H1 (cell line): ENCODE results near the gene SEPTIN5. TPM values are rescaled to one million over a fixed set of nuclear protein-coding genes. Genes with fewer than 3 reads are reported as not detected.

Experiments
- CTCF ChIA-PET: fragments of 300-600 bp; sonication (Branson Sonifier 250); formaldehyde crosslinking; loops from one replicate; lab custom pipeline; 2021; ENCODE audit not compliant: partially characterized antibody; lab: Charles Lee
- POLR2A ChIA-PET: fragments of 300-600 bp; sonication (Branson Sonifier 250); formaldehyde crosslinking; loops from one replicate; lab custom pipeline; 2021; ENCODE audit warnings: inconsistent platforms; ENCODE audit not compliant: partially characterized antibody; lab: Charles Lee
- DNase-seq, 2 experiments: peaks; one replicate each; pipeline versions ENCODE4 v3.0.0 to v3.0.0-alpha.2; 2010 to 2022; ENCODE audit warnings: low spot score in 2 of 2, low read depth in 1 of 2, mixed read lengths in 1 of 2
- FAIRE-seq: peaks from 2 replicates; lab custom pipeline; 2011; peaks lifted over from hg19 to GRCh38; lab: Jason Lieb, UNC
- H2AFZ ChIP-seq: 2 replicates; pipeline ENCODE4 v1.8.1; 2012; ENCODE audit warnings: low read length, inconsistent platforms
- H2AK5ac ChIP-seq: 2 replicates; pipeline ENCODE4 v1.6.1; 2013; ENCODE audit warnings: low read depth, low read length
- H2BK120ac ChIP-seq: replicated peaks from 2 replicates; pipeline ENCODE3; 2013; ENCODE audit warnings: low read depth, low read length, inconsistent platforms
- H2BK12ac ChIP-seq: 2 replicates; pipeline ENCODE4 v1.6.1; 2013; ENCODE audit warnings: low read depth, low read length
- H2BK15ac ChIP-seq: 2 replicates; pipeline ENCODE4 v1.6.1; 2013; ENCODE audit warnings: low read length
- H2BK20ac ChIP-seq: 2 replicates; pipeline ENCODE4 v1.6.1; 2013; ENCODE audit warnings: low read length
- H2BK5ac ChIP-seq: 2 replicates; pipeline ENCODE4 v1.6.1; 2013; ENCODE audit warnings: low read depth, low read length
- H3K14ac ChIP-seq: 2 replicates; pipeline ENCODE4 v1.6.1; 2013; ENCODE audit warnings: inconsistent platforms; ENCODE audit not compliant: insufficient read length
- H3K18ac ChIP-seq: 2 replicates; pipeline ENCODE4 v1.6.1; 2013; ENCODE audit warnings: low read length; ENCODE audit errors: extremely low read depth
- H3K23ac ChIP-seq: 2 replicates; pipeline ENCODE4 v1.6.1; 2013; ENCODE audit warnings: inconsistent platforms; ENCODE audit not compliant: insufficient read length
- H3K23me2 ChIP-seq: 2 replicates; pipeline ENCODE4 v1.6.1; 2013; ENCODE audit warnings: low read depth, low read length
- H3K27ac ChIP-seq: 2 replicates; pipeline ENCODE4 v1.6.1; 2011; ENCODE audit warnings: low read depth, low read length, inconsistent platforms
- H3K27me3 ChIP-seq, 4 experiments: replicated peaks in 1 of 4; 1 replicate in 1 of 4; 2 replicates in 3 of 4; pipeline versions ENCODE4 v1.6.1 to v1.8.1; 2011 to 2013; ENCODE audit warnings: low read length in 3 of 4, mild to moderate bottlenecking in 3 of 4, inconsistent platforms in 2 of 4, mixed read lengths in 2 of 4, moderate library complexity in 1 of 4; ENCODE audit not compliant: control insufficient read depth in 3 of 4, insufficient read depth in 3 of 4; ENCODE audit errors: extremely low read depth in 1 of 4
- H3K36me3 ChIP-seq, 4 experiments: 2 replicates each; pipeline versions ENCODE4 v1.6.1 to v1.8.1; 2011 to 2013; ENCODE audit warnings: mild to moderate bottlenecking in 4 of 4, low read length in 3 of 4, moderate library complexity in 2 of 4, control low read depth in 1 of 4, inconsistent platforms in 1 of 4; ENCODE audit not compliant: insufficient read depth in 4 of 4, control insufficient read depth in 2 of 4
- H3K4ac ChIP-seq: replicated peaks from 2 replicates; pipeline ENCODE3; 2013; ENCODE audit warnings: low read length, low read depth, mixed read lengths, inconsistent platforms; ENCODE audit not compliant: insufficient read length
- H3K4me1 ChIP-seq, 4 experiments: replicated peaks in 1 of 4; 1 replicate in 1 of 4; 2 replicates in 3 of 4; pipeline versions ENCODE4 v1.6.1 to v1.8.1; 2011 to 2013; ENCODE audit warnings: low read length in 3 of 4, inconsistent platforms in 2 of 4, mixed read lengths in 1 of 4; ENCODE audit not compliant: insufficient read depth in 4 of 4, control insufficient read depth in 3 of 4
- H3K4me2 ChIP-seq, 2 experiments: 2 replicates each; pipeline versions ENCODE4 v1.6.1 to v1.8.1; 2011 to 2013; ENCODE audit warnings: low read depth in 2 of 2, low read length in 2 of 2, control low read depth in 1 of 2, inconsistent platforms in 1 of 2, mild to moderate bottlenecking in 1 of 2; ENCODE audit not compliant: insufficient read depth in 1 of 2
- H3K4me3 ChIP-seq, 4 experiments: fragments of 200-600, 300-600 bp in 1 of 4; sonication (generic), shearing (Covaris generic), sonication (Bioruptor Twin) in 1 of 4; 2 replicates each; pipeline versions ENCODE4 v1.5.1 to v1.8.1; 2011 to 2016; ENCODE audit warnings: low read length in 4 of 4, low read depth in 3 of 4, control low read depth in 2 of 4, inconsistent platforms in 2 of 4, mild to moderate bottlenecking in 2 of 4, mixed read lengths in 1 of 4, moderate library complexity in 1 of 4; ENCODE audit not compliant: insufficient read depth in 2 of 4; ENCODE audit errors: extremely low read depth in 1 of 4
- H3K56ac ChIP-seq: replicated peaks from 2 replicates; pipeline ENCODE3; 2013; ENCODE audit warnings: low read depth, mild to moderate bottlenecking, mixed read lengths, low read length, inconsistent platforms; ENCODE audit not compliant: insufficient read length
- H3K79me1 ChIP-seq: 2 replicates; pipeline ENCODE4 v1.6.1; 2013; ENCODE audit warnings: low read depth, low read length, control low read depth
- H3K79me2 ChIP-seq, 2 experiments: 2 replicates each; pipeline versions ENCODE4 v1.6.1 to v1.8.1; 2012 to 2013; ENCODE audit warnings: low read length in 2 of 2, mild to moderate bottlenecking in 2 of 2, inconsistent platforms in 1 of 2; ENCODE audit not compliant: insufficient read depth in 2 of 2, control insufficient read depth in 1 of 2
- H3K9ac ChIP-seq, 4 experiments: replicated peaks in 1 of 4; 1 replicate in 1 of 4; 2 replicates in 3 of 4; pipeline versions ENCODE4 v1.6.1 to v1.8.1; 2011 to 2013; ENCODE audit warnings: low read depth in 3 of 4, low read length in 3 of 4, control low read depth in 2 of 4, mild to moderate bottlenecking in 2 of 4, moderate library complexity in 2 of 4, inconsistent platforms in 1 of 4; ENCODE audit errors: extremely low read depth in 1 of 4
- H3K9me3 ChIP-seq, 2 experiments: 2 replicates each; pipeline versions ENCODE4 v1.6.1 to v1.8.1; 2012 to 2013; ENCODE audit warnings: mild to moderate bottlenecking in 2 of 2, moderate library complexity in 2 of 2, control low read depth in 1 of 2, inconsistent platforms in 1 of 2, low read depth in 1 of 2, low read length in 1 of 2, mixed read lengths in 1 of 2; ENCODE audit not compliant: insufficient read depth in 2 of 2
- H4K20me1 ChIP-seq, 2 experiments: replicated peaks in 1 of 2; 2 replicates each; pipeline versions ENCODE3 to v1.8.1; 2011 to 2013; ENCODE audit warnings: inconsistent platforms in 2 of 2, low read length in 2 of 2, mild to moderate bottlenecking in 1 of 2; ENCODE audit not compliant: insufficient read depth in 2 of 2, control insufficient read depth in 1 of 2
- H4K5ac ChIP-seq: 2 replicates; pipeline ENCODE4 v1.6.1; 2013; ENCODE audit warnings: low read length, low read depth, mixed read lengths, inconsistent platforms; ENCODE audit not compliant: insufficient read length
- H4K8ac ChIP-seq: 2 replicates; pipeline ENCODE4 v1.8.0; 2013; ENCODE audit warnings: mild to moderate bottlenecking, moderate library complexity, low read length, inconsistent platforms; ENCODE audit not compliant: insufficient read depth; ENCODE audit errors: extremely low read depth
- H4K91ac ChIP-seq: replicated peaks from 2 replicates; pipeline ENCODE3; 2013; ENCODE audit warnings: low read length, mixed read lengths, inconsistent platforms; ENCODE audit not compliant: insufficient read length
- BACH1 ChIP-seq: IDR thresholded peaks from 2 replicates; pipeline ENCODE4 v1.6.1; 2012; ENCODE audit warnings: low read length, improper control_type of control experiment
- CREB1 ChIP-seq: IDR thresholded peaks from 2 replicates; pipeline ENCODE4 v1.6.1; 2012; ENCODE audit warnings: inconsistent platforms
- E2F6 ChIP-seq: IDR thresholded peaks from 2 replicates; pipeline ENCODE4 v1.6.1; 2012; ENCODE audit warnings: inconsistent platforms
- KDM1A ChIP-seq: fragments of 200-600, 300-600 bp; sonication (generic); IDR thresholded peaks from 2 replicates; pipeline ENCODE4 v1.7.1; 2016; ENCODE audit warnings: mild to moderate bottlenecking, low read length, borderline replicate concordance
- PHF8 ChIP-seq: fragments of 200-600 bp; sonication (generic); conservative IDR thresholded peaks from 2 replicates; pipeline ENCODE4 v1.7.1; 2012; ENCODE audit warnings: low read depth, mild to moderate bottlenecking, inconsistent platforms, low read length, moderate library complexity
- RFX5 ChIP-seq: IDR thresholded peaks from 2 replicates; pipeline ENCODE4 v1.6.1; 2011; ENCODE audit warnings: low read depth, low read length, improper control_type of control experiment, borderline replicate concordance
- SIRT6 ChIP-seq: IDR thresholded peaks from one replicate; pipeline ENCODE4 v1.7.1; 2012; ENCODE audit warnings: low read length, inconsistent platforms
- SUZ12 ChIP-seq: fragments of 200-600 bp; sonication (generic); IDR thresholded peaks from 2 replicates; pipeline ENCODE4 v1.6.1; 2012; ENCODE audit warnings: mild to moderate bottlenecking, inconsistent platforms, low read length, moderate library complexity, mixed read lengths
- TAF7 ChIP-seq: optimal IDR thresholded peaks from 2 replicates; pipeline ENCODE3; 2011; ENCODE audit warnings: low read depth, mild to moderate bottlenecking, inconsistent platforms, low read length, moderate library complexity, borderline replicate concordance
- TBP ChIP-seq: IDR thresholded peaks from 2 replicates; pipeline ENCODE4 v1.6.1; 2011; ENCODE audit warnings: low read depth, low read length, improper control_type of control experiment
- WGBS, 2 experiments: shearing (Covaris generic) in 1 of 2; methylation state at CpG; one replicate each; pipeline versions ENCODE4 v1.1.6 to v1.1.7; 2013 to 2015; ENCODE audit warnings: low lambda C conversion rate in 2 of 2, mixed read lengths in 2 of 2, inconsistent platforms in 1 of 2, low coverage in 1 of 2, missing lambda C conversion rate in 1 of 2; ENCODE audit not compliant: insufficient replicate concordance in 2 of 2, insufficient coverage in 1 of 2, insufficient read length in 1 of 2; ENCODE audit errors: extremely low coverage in 1 of 2, missing lambda C conversion rate in 1 of 2; 5-methylcytosine and 5-hydroxymethylcytosine counted together
- polyA plus RNA-seq, 7 experiments: library from polyadenylated mRNA; depleted of rRNA in 3 of 7; stranded (reverse) in 5 of 7; unstranded in 2 of 7; fragments of >200 nt in 5 of 7; fragments of 200-250 nt in 2 of 7; gene quantifications; 1 replicate in 5 of 7; 2 replicates in 1 of 7; 4 replicates in 1 of 7; pipeline versions ENCODE4 v1.2.1 to v1.2.3, GENCODE V29; 2011 to 2013; ENCODE audit warnings: missing spikeins in 2 of 7, mixed read lengths in 2 of 7
- total RNA-seq: library from RNA; stranded (reverse); fragmentation: NEBNext Ultra II Directional; extraction: Animal tissue kit (Norgen Biotek cat#: 25700); gene quantifications from 2 replicates; pipeline ENCODE4 v1.2.1, GENCODE V29; 2021

SEPTIN5 gene
- total and polyA plus RNA-seq, 2 of the 8 experiments (the other 6 are each of a cell fraction or from before 2014, with no cell fraction given): 6.0 to 8.6 TPM

GRCh38 chr22:19671316-19671715 is 43.0 kb upstream of the SEPTIN5 start:
- ChIA-PET POLR2A (no interaction called here), CTCF (interaction anchor here (0.9 kb wide), 1 partner anchor 294 kb away, joined by 3 read pairs; no protein-coding TSS in a partner anchor)
- no peak overlapping the region for H4K91ac ChIP-seq
- H3K9me3 ChIP-seq: peaks cover 0 to 2% of the 10 kb centered on the region in 2 experiments; a peak in 1 of 4 replicates
- H2BK15ac ChIP-seq: no peak overlapping the region
- no peak overlapping the region for H3K56ac ChIP-seq
- H2BK20ac ChIP-seq: no peak overlapping the region
- DNase-seq (no peak), FAIRE-seq (no peak)
- no peak overlapping the region for H2BK12ac ChIP-seq
- no peak overlapping the region for H2BK5ac ChIP-seq
- H3K18ac ChIP-seq: no peak overlapping the region
- H4K5ac ChIP-seq: no peak overlapping the region
- peaks cover 0 to 5% (median 0%) of the 10 kb centered on the region in 4 experiments; a peak in 1 of 7 replicates for H3K27me3 ChIP-seq
- no peak overlapping the region for H3K4me2 ChIP-seq
- H3K9ac ChIP-seq: no peak overlapping the region
- H4K8ac ChIP-seq: no peak overlapping the region
- no peak overlapping the region for H2BK120ac ChIP-seq
- H3K4ac ChIP-seq: no peak overlapping the region
- no peaks in the 10 kb centered on the region for H3K36me3 ChIP-seq
- H3K23me2 ChIP-seq: no peaks in the 10 kb centered on the region
- no peaks in the 10 kb centered on the region for H3K79me1 ChIP-seq
- no peak overlapping the region for H3K27ac ChIP-seq
- TF ChIP-seq TAF7 (no peak), BACH1 (no peak), TBP (no peak), RFX5 (no peak), KDM1A (no peak), CREB1 (no peak), E2F6 (no peak), SUZ12 (no peak), PHF8 (no peak), SIRT6 (no peak)
- no peak overlapping the region for H2AK5ac ChIP-seq
- H2AFZ ChIP-seq: no peak overlapping the region
- no peak overlapping the region for H3K4me3 ChIP-seq
- H3K79me2 ChIP-seq: no peaks in the 10 kb centered on the region
- H3K4me1 ChIP-seq: no peaks in the 10 kb centered on the region; a peak in 1 of 7 replicates
- H4K20me1 ChIP-seq: no peaks in the 10 kb centered on the region
- 88% methylated on average over 3 of the region's 3 CpGs; no CpG with 5 or more reads in 1 of the 2 experiments for WGBS, 2 experiments
- no peak overlapping the region for H3K23ac ChIP-seq
- no peak overlapping the region for H3K14ac ChIP-seq
